Epithelial cell of proximal tubule (primary cell): Measurements from ENCODE around the gene PRRC2C. TPM values are rescaled to one million over a fixed set of nuclear protein-coding genes. Genes with fewer than 3 reads are reported as not detected.
A peak's percentile ranks its signal among the peaks of the same experiment; 100 is the strongest.

Source experiments
- DNase-seq: peaks from one replicate; pipeline ENCODE4 v3.0.0-alpha.2; 2011; ENCODE audit warnings: low read depth
- H3K4me3 ChIP-seq: 2 replicates; pipeline ENCODE4 v1.5.1; 2011; ENCODE audit warnings: low read depth, mild to moderate bottlenecking, low read length
- total RNA-seq: library from RNA; depleted of rRNA; stranded (reverse); fragments of >200 nt; gene quantifications from 2 replicates; pipeline ENCODE4 v1.2.3, GENCODE V29; 2015
- TF ChIP-seq, protein P1 (sequence below): conservative IDR thresholded peaks from 2 replicates; pipeline ENCODE4 v1.5.1; 2012; ENCODE audit warnings: low read depth, mild to moderate bottlenecking, low read length

The PRRC2C gene
- total RNA-seq, 1 donor from 2014 or later: 53.0 TPM

DNA sequence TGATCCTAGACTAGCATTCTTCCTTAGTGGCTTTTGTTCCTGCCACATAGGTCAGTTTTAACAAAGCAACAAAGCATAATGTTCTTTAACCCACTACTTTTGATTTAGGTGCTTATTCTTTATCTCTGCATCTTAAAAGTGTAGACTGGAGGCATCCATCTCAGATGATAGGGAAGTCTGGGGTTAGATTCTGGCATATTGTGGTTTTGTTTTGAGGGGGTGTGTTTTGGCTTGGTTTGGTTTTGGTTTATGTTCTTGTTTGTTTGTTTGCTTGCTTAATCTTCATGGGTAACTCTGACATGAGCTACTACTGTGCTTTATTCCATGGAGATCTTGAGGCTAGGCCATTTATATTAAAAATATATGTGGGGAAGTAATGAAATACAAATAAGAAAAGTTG lies 96.4 kb downstream of the PRRC2C start:
- DNase-seq: no peak
- TF ChIP-seq, protein P1, sequence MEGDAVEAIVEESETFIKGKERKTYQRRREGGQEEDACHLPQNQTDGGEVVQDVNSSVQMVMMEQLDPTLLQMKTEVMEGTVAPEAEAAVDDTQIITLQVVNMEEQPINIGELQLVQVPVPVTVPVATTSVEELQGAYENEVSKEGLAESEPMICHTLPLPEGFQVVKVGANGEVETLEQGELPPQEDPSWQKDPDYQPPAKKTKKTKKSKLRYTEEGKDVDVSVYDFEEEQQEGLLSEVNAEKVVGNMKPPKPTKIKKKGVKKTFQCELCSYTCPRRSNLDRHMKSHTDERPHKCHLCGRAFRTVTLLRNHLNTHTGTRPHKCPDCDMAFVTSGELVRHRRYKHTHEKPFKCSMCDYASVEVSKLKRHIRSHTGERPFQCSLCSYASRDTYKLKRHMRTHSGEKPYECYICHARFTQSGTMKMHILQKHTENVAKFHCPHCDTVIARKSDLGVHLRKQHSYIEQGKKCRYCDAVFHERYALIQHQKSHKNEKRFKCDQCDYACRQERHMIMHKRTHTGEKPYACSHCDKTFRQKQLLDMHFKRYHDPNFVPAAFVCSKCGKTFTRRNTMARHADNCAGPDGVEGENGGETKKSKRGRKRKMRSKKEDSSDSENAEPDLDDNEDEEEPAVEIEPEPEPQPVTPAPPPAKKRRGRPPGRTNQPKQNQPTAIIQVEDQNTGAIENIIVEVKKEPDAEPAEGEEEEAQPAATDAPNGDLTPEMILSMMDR: no peak

DNA sequence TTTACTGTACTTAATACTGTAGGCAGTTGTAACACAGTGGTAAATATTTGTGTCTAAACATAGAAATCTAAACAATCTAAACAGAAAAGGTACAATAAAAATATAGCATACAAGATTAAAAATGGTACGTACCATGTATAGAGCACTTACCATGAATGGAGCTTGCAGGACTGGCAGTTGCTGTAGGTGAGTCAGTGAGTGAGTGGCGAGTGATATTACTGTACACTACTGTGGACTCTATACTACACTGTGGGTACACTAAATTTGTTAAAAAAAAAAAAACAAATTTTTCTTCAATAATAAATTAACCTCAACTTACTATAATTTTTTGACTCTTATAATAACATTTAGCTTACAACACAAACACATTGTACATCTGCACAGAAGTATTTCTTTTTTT lies 97.3 kb downstream of the PRRC2C start:
- TF ChIP-seq, protein P1: no peak
- DNase-seq: no peak
- H3K4me3 ChIP-seq: no peak overlapping the region

More for the DNA sequence above, 96.4 kb downstream of the PRRC2C start:
- H3K4me3 ChIP-seq: no peak overlapping the region

DNA sequence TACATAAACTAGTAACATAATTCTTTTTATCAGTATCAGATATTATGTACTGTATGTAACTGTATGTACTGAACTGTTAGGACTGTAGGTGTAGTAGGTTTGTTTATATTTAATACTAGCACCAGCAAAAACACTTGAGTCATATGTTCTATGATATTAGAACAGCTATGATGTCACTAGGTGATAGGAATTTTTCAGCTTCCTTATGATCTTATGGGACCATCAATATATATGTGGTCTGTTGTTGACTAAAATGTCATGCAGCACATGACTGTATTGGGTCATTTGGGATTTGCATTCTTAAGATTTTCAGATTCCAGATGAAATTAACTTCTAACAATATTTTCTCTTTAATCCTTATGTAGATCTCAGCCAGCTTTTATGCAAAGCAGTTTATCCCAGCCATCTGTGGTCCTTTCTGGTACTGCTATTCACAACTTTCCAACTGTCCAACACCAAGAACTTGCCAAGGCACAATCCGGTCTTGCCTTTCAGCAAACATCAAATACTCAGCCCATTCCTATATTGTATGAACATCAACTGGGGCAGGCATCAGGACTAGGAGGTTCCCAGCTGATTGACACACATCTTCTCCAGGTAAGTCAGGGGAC lies 98.4 kb downstream of the PRRC2C start:
- DNase-seq: no peak
- TF ChIP-seq, protein P1: no peak
- no peak overlapping the region for H3K4me3 ChIP-seq

DNA sequence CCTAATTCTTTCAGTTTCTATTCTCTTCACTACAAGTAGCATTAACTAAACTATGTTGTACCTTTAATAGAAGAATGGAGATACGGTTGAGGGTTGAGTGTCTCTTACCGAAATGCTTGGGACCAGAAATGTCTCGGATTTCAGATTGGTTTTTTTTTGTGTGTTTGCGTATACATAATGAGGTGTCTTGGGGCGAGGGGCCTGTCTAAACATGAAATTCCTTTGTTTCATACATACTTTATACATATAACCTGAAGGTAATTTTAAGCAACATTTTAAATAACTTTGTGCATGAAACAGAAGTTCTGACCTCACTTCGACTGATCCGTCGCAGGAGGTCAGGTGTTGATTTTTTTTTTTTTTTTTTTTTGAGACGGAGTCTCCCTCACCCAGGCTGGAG lies 100.4 kb downstream of the PRRC2C start:
- DNase-seq: no peak
- TF ChIP-seq, protein P1: no peak
- no peak overlapping the region for H3K4me3 ChIP-seq

DNA sequence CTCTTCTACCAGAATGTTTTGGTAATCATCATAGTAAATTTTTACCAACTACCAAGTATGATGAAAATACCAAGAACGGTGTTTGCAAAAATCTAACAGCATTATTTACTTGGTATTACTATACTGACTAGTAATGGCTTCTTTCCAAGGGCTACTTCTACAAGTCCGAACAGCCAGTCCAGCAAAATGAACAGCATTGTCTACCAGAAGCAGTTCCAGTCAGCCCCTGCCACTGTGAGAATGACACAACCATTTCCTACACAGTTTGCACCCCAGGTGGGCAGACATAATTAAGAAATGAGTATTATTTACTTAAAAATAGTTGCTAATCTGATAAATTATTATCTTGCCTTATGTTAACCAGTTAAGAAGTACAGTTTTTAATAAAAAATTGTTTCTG lies 102.9 kb downstream of the PRRC2C start:
- no peak overlapping the region for H3K4me3 ChIP-seq
- TF ChIP-seq, protein P1: no peak
- DNase-seq: no peak

DNA sequence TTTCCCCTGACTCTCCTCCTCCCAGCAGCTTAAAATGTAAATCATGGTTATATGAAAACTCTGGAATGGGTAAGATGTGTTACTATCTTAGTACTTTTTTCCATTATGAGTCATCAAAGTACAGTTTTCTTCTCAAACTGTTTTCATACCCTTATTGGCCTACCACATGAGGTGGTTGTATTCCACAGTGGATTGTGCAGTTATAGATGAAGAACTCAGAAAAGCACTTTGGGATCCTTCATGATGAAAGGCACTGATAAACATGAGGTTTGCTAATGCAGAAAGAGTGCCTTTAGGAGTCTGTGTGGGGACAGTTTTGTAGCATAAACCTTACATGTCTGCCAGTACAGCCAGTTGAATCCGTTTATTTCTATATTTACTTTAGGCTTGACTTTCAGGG lies 104.7 kb downstream of the PRRC2C start:
- TF ChIP-seq, protein P1: no peak
- H3K4me3 ChIP-seq: no peak overlapping the region
- no peak for DNase-seq

DNA sequence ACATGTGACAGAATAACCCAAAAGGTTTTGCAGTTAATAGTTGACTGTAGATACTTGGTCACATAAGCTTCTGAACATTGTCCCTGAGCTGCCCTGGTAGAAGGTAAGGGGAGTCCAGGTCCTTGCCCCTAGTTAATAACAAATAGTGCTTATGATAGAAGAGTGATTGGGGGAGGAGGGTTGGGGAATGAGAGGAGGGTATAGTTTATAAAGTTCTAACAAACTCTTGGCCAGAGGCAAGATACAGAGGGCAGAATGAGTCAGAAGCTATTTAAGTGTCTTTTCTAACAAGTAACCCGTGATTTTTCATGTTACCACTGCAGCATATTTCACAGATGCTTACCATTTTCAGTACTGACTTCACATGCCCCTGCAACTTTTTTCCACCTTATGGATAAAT lies 110.0 kb downstream of the PRRC2C start:
- no peak overlapping the region for H3K4me3 ChIP-seq
- TF ChIP-seq, protein P1: no peak
- DNase-seq: peak; percentile 66
